GM12801 (cell line): ENCODE results near the gene PATJ.

ENCODE experiments used
- CTCF ChIP-seq: IDR thresholded peaks from one replicate; pipeline ENCODE4 v1.5.1; 2011; ENCODE audit warnings: control low read depth; ENCODE audit not compliant: insufficient read length; ENCODE audit errors: extremely low read depth

PATJ gene

DNA sequence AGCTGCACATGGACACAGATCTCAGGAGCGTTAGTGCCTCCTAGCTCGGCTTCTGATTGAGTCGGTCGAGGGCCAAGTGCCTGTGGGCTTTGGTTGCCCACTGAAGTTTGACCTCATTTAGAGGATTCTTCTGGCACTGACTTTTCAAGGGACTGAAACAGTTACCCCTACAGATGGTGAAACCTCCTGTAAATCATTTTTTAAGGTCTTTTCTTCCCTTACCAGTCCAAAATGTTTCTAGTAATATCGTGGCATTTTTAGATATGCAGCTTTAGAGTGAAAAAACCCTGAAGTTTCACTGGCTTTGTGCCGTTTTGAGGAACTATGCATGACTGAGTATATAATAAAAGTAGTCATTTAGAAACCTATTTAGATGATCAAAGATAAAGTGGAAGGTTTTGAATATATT, 417.7 kb downstream of the PATJ start:
- no peak for TF ChIP-seq CTCF

GRCh38 chr1:62161711-62162110, 419.4 kb downstream of the PATJ start:
- no peak for TF ChIP-seq CTCF

DNA sequence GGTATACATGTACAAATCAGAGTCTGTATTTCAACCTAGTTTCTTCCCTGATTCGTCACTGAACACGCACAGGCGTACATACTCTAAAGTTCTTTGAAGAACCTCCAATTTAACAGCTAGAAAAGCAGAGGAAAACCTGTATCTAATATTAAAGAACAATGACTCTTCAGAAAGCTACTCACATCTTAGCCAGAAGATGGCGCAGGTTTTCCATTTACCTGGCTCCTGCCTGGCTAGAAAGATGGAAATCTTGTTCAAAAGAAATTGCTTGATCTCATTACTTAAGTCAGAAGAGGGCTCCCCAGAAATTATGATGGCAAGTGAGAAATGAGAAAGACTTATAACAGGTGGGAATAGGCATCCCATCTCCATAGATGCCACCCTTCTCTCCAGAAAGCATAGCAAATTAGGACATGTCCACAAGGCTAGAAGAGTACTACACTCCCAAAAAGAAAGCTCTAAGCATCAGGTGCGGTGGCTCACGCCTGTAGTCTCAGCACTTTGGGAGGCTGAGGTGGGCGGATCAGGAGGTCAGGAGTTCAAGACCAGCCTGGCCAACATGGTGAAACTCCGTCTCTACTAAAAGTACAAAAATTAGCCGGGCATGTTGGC, 433.4 kb downstream of the PATJ start:
- no peak for TF ChIP-seq CTCF

DNA sequence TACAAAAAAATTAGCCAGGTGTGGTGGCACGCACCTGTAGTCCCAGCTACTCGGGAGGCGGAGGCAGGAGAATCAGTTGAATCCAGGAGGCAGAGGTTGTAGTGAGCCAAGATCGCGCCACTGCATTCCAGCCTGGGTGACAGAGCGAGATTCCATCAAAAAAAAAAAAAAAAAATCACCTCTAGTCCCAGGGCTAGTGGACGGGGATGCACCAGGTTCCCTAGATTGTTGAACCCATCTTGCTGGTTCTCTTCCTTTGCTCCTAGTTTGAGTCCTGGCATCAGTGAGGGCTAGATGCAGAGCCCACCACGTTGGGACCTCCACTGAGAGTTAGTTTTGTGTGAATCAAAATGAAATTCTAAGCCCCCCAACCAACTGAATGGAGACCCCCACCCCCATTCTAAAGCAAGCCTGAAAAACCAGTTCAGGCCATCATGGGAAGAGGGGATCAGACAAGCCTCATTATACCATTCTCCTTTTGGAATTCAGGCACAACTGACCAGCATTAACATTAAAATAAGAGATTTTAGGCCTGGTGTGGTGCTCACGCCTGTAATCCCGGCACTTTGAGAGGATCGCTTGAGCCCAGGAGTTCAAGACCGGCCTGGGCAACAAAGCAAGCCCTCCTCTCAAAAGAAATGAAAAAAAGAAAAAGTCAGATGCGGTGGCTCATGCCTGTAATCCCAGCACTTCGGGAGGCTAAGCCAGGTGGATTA, 434.5 kb downstream of the PATJ start:
- no peak for TF ChIP-seq CTCF

DNA sequence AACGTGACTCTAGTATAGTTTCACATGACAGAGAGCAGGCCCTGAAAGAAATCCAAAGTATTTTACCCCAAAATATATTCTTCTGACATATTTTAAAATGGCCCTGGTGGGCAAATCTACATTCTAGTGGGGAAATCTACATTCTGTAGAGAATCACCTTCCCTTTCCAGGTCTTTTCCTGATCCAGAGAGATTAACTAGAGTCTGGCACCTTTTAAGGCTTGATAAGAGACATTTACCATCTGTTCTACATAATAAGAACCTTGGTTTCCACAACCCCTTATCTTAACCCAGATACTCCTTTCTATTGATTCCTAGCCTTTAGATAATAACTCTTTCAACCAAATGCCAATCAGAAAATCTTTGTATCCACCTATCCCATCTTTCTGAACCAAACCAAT, 435.3 kb downstream of the PATJ start:
- no peak for TF ChIP-seq CTCF

DNA sequence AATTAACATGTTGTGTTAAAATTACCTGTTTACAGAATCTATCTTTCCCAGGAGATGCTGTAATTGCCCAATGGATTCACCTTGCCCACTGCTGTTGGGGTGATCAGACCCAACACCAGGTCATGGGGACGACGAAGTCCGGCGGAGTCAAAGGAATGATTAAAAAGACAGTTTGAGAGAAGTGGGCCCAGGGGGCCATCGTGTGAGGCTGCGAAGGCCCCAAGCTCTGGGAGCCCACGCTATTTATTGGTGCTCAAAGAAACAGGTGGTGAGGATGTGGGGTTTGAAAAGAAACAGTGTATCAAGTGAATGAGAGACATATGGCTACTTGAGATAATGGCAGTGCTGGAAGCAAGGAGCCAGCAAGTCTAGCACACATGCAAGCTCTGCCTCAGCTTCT, 436.1 kb downstream of the PATJ start:
- no peak for TF ChIP-seq CTCF

- TF ChIP-seq CTCF: no peak
Measured at GRCh38 chr1:62180639-62181038, 438.4 kb downstream of the PATJ start.
